NOMO-1 treated with DMSO at 0.1 percent for 48 hours (cell line): ENCODE results near the gene RABGAP1L.
"Not testable (repeated sequence)": the region's sequence is repeated elsewhere in the genome, so short reads cannot be mapped to it uniquely, and the experiment has no call there.

Experiments
- DNase-seq: peaks from one replicate; lab custom pipeline; 2025; ENCODE audit not compliant: unreplicated experiment; lab: John Stamatoyannopoulos, UW

RABGAP1L gene

DNA sequence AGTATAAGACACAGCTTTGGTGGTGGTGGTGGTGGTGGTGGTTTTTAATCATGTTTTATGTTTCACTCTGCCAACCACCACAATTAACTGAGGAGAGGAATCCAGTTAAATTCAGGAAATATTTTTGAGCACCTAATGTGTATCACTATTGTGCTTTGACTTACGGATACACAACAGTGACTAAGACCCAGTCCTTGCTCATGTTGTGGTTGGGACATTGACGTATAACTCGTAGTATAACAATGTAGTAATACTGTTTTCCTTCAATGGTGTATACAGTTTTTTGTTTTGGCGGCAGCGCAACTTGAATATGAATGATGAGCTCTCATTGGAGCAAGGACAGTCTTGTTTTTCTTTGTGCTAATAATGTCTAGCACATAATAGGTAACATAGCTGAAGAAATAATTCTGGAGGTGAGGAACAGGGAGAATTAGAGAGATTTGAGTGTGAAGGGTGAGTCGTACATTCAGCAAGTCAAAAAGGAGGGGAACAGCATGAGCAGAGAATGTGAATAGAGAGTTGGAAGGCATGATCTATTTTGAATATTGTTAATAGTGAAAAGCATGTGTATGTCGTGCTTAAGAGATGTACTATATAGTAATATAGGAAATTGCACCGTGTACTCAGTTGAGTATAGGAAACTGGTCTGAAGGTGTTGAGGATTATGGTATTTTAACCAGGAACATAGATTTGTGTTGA lies 845.9 kb downstream of the RABGAP1L start:
- no peak for DNase-seq

DNA sequence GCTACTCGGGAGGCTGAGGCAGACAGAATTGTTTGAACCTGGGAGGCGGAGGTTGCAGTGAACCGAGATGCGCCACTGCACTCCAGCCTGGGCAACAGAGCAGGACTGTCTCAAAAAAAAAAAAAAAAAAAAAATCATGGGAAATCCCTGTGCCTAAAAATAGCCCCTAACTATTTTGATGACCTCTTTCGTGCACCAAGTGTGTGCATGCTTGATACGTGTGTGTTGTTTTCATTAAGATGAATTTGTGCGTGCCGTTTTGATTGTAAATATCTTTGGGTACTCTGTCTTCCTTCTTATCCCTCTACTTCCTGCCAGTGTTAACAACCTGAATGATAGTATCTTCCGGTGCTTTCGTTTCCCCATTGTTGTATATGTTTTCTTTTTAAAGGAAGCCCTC lies 850.2 kb downstream of the RABGAP1L start:
- no peak for DNase-seq

DNA sequence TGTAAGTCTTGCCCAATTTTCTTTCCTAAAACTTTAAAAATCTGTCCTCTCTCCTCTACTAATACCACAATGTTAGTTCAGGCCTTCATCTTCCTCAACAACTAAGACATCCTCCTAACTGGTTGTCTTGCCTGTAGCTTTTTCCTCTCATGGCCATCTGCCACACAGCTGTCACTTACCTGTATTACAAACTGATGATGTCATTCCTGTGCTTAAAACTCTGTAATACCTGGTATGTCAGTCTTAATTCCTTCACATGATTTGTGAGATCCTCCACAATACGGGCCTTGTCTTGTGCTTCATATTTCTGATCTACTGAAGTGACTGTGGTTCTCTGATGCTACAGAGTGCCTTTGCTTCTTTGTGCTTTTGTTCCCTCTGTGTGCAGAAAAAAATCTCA lies 854.1 kb downstream of the RABGAP1L start:
- no peak for DNase-seq

DNA sequence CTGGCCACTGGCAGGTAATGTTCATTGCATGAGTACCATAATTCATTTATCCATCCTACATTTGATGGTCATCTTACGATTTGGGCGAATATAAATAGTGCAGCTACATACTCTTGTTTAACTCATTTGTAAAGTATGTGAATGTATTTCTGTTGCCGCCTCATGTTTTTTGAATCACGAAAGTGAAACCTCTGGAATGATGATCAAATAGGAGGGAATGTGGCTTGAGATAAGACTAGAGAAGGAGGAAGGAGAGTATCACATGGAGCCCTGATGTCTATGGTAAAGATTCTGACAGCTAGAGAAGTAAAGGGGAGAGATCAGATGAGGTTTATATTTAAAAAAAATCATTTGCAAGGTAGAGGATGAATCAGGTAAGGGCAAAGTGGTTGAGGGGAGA lies 855.9 kb downstream of the RABGAP1L start:
- no peak for DNase-seq

DNA sequence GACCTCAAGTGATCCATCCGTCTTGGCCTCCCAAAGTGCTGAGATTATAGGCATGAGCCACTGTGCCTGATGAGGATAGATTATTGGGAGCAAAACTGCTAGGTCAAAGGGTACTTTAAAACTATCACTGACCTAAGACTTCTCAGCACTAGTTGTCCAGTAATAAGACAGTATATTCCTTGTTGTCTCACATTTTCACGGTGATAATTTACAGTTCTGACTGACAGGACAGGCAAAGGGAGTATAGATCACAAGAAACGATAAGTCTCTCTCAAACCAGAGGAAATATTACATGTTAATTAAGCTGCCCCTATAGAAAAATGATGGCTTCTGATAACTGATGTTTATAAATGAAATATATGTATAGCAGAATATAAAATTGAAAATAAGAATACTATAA lies 860.2 kb downstream of the RABGAP1L start:
- DNase-seq: no peak

GRCh38 chr1:175023043-175023921 lies 864.0 kb downstream of the RABGAP1L start, which contains the start of gene MRPS14:
MRPS14 (minus strand) TSS chr1:175023425; CDS start chr1:175023408, 17 bp downstream.
- DNase-seq: peak; percentile 97

DNA sequence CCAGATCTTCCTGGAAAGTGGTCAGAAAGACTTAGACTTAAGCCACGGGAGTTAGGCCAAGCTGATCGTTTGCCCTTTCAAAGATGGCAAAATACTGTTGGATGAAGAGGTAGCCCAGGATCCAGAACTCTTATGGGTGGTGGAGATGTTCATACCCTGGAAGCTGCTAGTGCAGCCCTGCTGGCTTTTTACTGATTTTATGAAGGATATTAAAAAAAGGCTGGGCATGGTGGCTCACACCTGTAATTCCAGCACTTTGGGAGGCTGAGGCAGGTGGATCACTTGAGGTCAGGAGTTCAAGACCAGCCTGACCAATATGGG lies 864.6 kb downstream of the RABGAP1L start:
- not testable (repeated sequence) for DNase-seq

GRCh38 chr1:175024773-175025172 lies 865.5 kb downstream of the RABGAP1L start:
- DNase-seq: no peak

DNA sequence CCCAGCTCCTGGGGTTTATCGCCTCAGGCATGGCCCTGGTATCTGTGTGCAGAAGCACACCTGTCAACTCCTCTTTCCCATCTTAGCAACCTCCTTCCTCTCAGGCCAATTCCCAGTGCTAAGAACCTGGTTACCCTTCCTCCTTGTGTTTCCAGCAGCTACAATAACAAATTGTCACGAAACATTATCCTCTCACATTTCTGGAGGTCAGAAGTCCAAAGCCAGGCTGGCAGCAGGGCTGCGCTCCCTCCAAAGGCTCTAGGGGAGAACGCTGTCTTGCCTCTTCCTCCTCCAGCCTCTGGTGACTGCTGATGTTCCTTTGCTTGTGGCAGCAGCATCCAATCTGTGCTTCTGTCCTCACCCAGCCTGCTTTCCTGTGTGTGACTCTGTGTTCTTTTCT lies 874.6 kb downstream of the RABGAP1L start:
- no peak for DNase-seq

GRCh38 chr1:175034775-175035174 lies 875.5 kb downstream of the RABGAP1L start:
- no peak for DNase-seq

- DNase-seq: no peak
Observed at GRCh38 chr1:175035865-175036264, 876.5 kb downstream of the RABGAP1L start.

DNA sequence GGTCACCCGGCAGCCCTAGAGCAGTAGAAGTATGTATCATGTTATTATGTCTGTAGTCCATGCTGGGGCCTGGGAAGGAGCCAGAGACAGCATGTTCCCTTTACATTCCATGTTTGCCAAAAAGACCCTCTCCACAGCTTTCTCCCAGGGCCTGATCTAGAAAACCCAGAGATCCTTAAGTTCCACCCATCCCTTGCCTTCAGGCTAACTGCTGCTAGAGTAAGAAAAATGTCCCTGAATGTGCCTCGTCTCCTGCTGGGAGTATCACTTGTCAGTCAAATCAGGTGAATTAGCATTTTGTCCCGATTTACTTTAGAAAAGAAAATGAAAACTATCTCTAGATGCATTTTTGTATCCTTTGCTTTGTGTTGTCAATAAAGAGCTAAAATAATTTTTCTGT lies 877.2 kb downstream of the RABGAP1L start:
- DNase-seq: no peak

GRCh38 chr1:175037416-175037815 lies 878.1 kb downstream of the RABGAP1L start:
- no peak for DNase-seq

DNA sequence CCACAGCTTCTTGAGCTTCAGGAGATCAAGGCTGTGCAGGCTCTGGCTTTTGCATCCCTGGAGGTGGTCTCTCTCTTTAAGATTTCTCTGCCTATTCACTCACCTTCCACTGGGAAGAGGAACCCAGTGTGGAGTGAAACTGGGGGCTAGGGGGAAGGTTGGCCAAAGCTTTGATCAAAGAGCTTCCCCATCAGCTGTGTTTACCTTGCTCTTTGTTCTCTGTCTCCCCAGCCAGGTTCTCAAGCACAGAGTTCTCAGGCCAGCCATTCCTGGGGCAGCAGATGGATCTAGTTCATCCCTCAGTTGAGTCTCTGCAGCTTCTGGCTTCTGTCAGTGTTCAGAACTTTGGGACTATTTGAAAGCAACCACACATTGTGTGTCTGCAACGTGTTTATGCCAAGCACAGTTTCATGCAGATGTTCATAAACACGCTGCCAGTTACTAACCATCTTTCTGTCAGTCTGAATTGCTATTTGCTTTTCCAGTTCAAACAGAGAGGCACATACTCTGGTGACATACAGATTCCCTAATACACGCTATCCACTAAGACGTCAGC lies 881.1 kb downstream of the RABGAP1L start:
- DNase-seq: no peak

DNA sequence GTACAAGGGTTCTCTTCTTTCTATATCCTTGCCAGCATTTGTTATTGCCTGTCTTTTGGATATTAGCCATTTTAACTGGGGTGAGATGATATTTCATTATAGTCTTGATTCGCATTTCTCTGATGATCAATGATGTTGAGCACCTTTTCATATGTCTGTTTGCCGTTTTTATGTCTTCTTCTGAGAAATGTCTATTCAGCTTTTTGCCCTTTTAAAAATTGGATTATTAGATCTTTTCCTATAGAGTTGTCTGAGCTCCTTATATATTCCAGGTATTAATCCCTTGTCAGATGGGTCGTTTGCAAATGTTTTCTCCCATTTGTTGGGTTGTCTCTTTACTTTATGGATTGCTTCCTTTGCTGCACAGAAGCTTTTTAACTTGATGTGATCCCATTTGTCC lies 883.3 kb downstream of the RABGAP1L start:
- no peak for DNase-seq

DNA sequence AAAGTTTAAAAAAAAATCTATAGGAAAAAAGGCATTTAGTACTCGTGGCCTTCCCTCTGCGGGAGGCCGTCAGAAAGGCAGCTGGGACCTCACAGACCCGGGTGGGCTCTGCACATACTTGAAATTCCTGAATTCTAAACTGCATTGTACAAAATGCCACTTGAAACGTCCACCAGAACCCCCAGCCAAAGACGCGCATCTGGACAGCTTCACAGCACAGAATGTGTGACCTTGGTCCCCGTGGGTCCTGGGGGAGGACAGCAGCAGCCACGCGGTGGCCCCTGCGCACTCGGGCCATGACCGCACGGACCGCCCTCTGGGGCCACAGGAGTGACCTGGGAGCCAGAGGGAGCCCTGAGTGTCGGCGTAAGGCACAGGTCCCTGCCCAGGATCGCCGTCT lies 884.5 kb downstream of the RABGAP1L start:
- no peak for DNase-seq

- peak; percentile 91 for DNase-seq
Observed at GRCh38 chr1:175044591-175044990, 885.3 kb downstream of the RABGAP1L start.
